Cortex of kidney (tissue), 1 donor: ENCODE data around the gene RACGAP1.

Source experiments
- DNase-seq: peaks from one replicate; lab custom pipeline; 2025; lab: John Stamatoyannopoulos, UW

Gene RACGAP1

GRCh38 chr12:49954863-49955830 lies 70.1 kb downstream of the RACGAP1 start:
- no peak for DNase-seq

GRCh38 chr12:49953961-49954846 lies 71.1 kb downstream of the RACGAP1 start:
- no peak for DNase-seq

- DNase-seq: no peak
Measured at GRCh38 chr12:49953151-49953550, 72.1 kb downstream of the RACGAP1 start.

- DNase-seq: no peak
Measured at GRCh38 chr12:49952391-49953055, 72.8 kb downstream of the RACGAP1 start.

- no peak for DNase-seq
Measured at GRCh38 chr12:49951411-49952240, 73.7 kb downstream of the RACGAP1 start.

GRCh38 chr12:49950273-49951251 lies 74.7 kb downstream of the RACGAP1 start, which contains the start of gene AQP2:
TSS of gene AQP2 (plus strand) at chr12:49950737. CDS start at chr12:49950831, 94 bp downstream.
- no peak for DNase-seq

- no peak for DNase-seq
Measured at GRCh38 chr12:49949866-49950265, 75.4 kb downstream of the RACGAP1 start.

GRCh38 chr12:49948866-49949845 lies 76.1 kb downstream of the RACGAP1 start:
- DNase-seq: no peak

GRCh38 chr12:49947593-49948226 lies 77.6 kb downstream of the RACGAP1 start:
- no peak for DNase-seq

GRCh38 chr12:49946497-49946896 lies 78.8 kb downstream of the RACGAP1 start:
- DNase-seq: no peak

GRCh38 chr12:49946086-49946485 lies 79.2 kb downstream of the RACGAP1 start:
- DNase-seq: no peak

GRCh38 chr12:49945394-49946080 lies 79.8 kb downstream of the RACGAP1 start:
- DNase-seq: no peak

- DNase-seq: no peak
Measured at GRCh38 chr12:49944718-49945117, 80.6 kb downstream of the RACGAP1 start.

GRCh38 chr12:49944046-49944445 lies 81.2 kb downstream of the RACGAP1 start:
- no peak for DNase-seq

GRCh38 chr12:49943625-49943960 lies 81.7 kb downstream of the RACGAP1 start:
- DNase-seq: no peak

- DNase-seq: no peak
Measured at GRCh38 chr12:49942921-49943624, 82.2 kb downstream of the RACGAP1 start.

GRCh38 chr12:49942512-49942893 lies 82.8 kb downstream of the RACGAP1 start:
- DNase-seq: no peak
